ENCODE data around the gene CHN1.

CHN1 gene

DNA sequence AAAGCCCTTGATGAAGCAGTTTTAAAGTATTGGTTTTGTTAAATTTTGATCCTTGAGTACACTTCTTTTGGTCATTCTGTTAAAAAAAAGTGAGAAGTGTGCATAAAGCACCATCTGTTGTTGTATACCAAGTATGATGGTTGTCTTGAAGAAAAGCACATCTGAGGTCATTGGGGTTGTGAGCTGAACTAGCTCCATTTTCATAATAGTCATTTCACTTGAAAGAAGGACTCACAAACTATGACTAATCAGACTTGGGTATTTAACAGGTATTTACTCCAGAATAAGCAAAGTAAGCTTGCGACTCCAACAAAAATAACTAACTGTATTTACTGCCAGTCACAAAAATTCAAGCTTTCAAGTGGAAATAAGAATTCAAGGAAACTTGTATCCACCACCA is 35.1 kb downstream of the CHN1 start:
- no peak for DNase-seq

- DNase-seq, result no peak
These were observed 36.0 kb downstream of the CHN1 start for GRCh38 chr2:174969091-174969734.

DNA sequence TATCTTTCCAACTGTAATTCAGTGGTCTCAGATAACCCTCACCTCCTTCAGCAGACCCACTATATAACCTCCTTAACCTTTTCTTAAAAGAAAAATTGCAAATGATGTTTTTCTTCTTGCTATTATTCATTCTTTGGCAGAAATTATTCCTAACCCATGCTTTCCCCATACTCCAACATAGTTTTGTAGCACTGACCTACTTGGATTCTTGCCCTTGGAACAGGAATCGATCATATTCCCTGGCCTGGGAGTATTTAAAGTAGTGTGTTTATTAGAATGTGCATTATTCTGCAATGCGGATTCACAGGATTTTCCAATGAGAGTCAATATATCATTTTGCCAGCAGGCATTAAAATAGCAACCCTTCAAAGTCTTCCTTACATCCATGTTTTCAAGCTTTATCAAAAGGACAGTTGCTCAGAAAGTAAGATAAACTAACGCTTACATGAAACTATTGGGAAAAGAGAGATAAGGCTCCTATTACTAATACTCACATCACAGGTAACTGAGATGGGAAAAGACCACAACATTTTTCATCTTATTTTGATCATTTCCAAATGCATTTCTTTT is 37.4 kb downstream of the CHN1 start:
- DNase-seq, result no peak

DNA sequence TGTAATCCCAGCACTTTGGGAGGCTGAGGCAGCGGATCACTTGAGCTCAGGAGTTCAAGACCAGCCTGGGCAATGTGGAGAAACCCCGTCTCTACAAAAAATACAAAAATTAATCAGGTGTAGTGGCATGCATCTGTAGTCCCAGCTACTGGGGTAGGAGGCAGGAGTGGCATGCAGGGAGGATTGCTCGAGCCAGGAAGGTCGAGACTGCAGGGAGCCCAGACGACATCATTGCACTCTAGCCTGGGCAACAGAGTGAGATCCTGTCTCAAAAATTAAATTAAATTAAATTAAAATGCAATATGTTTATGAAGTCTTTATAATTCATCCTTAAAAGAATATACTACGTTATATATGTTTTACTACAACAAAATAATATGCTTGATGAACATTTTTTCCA is 38.1 kb downstream of the CHN1 start:
- no peak for DNase-seq

GRCh38 chr2:174965992-174966744 is 39.0 kb downstream of the CHN1 start:
- no peak for DNase-seq

- DNase-seq, result no peak
These were observed 39.6 kb downstream of the CHN1 start for GRCh38 chr2:174965551-174965950.

- no peak for DNase-seq
These were observed 40.8 kb downstream of the CHN1 start for GRCh38 chr2:174964404-174964803.

- no peak for DNase-seq
These were observed 41.5 kb downstream of the CHN1 start for GRCh38 chr2:174963437-174964400.

GRCh38 chr2:174959787-174960186 is 45.4 kb downstream of the CHN1 start:
- DNase-seq, result no peak

DNA sequence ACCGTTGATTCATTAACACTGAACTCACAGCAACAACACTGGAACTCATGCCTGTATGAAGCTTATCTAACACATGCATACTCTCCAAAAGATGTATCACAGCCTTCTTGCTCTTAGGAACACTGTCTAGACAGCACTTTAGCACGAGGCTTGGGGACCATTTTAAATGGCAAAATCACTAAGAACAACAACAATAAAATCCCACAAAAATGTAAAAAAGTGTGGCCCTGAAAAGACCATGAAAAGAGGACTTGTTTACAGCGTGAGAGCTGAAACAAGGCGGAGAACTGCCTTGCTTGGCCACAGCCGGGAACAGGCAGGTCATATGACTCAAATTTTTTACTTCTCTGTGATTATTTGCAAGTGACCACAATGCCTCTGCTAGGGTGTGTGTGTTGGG is 48.1 kb downstream of the CHN1 start:
- DNase-seq, result no peak

- DNase-seq, result no peak
These were observed 52.6 kb downstream of the CHN1 start for GRCh38 chr2:174952607-174953006.

GRCh38 chr2:174951745-174952144 is 53.4 kb downstream of the CHN1 start:
- no peak for DNase-seq

DNA sequence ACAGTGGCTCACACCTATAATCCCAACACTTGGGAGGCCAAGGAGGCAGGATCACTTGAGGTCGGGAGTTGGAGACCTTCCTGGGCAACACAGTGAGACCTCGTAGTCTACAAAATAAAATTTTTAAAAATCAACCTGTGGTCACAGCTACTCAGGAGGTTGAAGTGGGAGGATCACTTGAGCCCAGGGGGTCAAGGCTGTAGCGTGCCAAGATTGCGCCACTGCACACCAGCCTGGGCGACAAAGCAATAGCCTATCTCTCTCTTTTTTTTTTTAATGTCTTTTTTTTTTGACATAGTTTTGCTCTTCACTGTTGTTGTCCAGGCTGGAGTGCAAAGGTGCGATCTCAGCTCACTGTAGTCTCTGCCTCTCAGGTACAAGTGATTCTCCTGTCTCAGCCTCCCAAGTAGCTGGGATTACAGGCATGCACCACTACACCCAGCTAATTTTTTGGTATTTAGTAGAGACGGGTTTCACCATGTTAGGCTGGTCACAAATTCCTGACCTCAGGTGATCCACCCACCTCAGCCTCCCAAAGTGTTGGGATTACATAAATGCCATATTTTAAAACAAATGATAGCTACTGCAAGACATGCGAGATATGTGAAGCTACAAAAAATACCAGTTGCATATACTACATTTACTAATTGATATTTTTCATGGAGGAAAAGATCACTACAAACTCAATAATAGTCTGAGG is 55.0 kb downstream of the CHN1 start:
- DNase-seq, result no peak

DNA sequence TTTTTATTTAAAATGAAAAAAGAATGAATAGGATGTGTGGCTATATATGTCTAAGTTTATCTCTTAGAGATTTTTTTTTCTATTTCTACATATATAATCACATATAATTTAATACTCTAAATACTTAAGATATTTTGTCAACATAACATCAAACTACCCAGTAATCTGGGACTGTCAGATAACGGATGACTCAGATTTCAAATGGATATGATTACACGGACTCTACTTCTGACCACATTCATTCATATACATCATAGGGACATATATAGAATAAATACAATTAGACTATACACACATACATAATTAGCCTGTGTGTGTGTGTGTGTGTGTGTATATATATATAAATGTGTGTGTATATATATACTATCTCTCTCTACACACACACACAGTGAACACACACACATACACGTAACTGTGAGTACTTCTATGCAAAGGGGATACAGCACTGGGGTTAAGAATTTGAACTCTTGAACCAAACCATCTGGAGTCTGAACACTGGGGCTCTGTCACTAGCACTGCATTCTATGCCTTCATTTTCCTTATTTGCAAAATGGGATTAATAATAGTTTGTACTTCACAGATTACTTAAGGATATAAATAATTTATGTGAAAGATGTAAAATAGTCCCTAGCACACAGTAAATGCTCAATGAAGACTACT is 59.5 kb downstream of the CHN1 start:
- DNase-seq, result no peak

GRCh38 chr2:174939046-174939445 is 66.1 kb downstream of the CHN1 start:
- DNase-seq, result no peak

GRCh38 chr2:174931724-174932123 is 73.5 kb downstream of the CHN1 start:
- no peak for DNase-seq

DNA sequence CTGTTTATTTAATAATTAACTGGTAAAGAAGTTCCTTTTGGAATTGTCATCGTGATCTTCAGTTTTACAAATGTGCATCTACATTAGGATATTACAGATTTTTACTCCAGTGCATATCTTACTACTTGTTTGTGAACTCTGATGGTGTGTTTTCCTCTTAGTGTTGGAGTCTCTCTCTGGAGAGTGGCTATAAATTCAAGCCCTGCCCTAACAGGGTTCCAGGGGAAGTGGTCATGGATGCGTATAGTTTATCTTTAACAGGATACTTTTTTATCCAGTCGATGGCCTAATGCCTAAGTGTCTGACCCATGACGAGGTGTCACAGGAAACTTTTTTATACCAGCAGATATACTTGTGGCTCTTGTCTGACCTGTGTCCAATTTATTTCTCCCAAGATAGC is 75.4 kb downstream of the CHN1 start:
- DNase-seq, result no peak

DNA sequence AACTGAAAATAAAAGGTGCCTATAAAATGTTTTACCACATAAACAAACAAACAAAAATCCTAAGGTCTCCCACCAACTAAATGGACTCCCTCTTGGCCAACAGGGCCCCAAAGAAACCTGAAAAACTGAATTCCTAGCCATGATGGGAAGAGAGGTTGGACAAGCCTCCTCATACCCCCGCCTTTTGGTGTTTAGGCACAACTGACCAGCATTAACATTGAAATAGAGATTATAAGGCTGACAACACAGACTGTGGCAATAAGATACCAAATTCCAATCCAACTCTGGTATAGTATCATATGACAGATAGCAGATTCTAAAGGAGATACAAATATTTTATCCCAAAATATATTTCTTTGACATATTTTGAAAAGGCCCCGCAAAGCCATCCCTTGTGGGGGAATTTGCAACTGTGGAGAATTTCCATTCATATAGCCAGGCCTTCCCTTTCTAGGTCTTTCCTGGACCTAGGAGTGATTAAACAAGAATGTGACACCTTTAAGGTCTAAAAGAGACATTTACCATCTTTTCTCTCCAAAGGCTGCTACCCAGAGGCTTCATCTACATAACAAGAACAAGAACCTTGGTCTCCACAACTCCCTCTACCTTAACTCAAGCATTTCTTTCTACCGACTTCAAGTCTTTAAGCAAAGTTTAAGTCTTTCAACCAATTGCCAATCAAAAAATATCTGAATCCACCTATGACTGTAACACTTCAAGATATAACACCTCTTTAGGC is 80.0 kb downstream of the CHN1 start:
- no peak for DNase-seq

GRCh38 chr2:174924061-174924693 is 81.0 kb downstream of the CHN1 start:
- no peak for DNase-seq

DNA sequence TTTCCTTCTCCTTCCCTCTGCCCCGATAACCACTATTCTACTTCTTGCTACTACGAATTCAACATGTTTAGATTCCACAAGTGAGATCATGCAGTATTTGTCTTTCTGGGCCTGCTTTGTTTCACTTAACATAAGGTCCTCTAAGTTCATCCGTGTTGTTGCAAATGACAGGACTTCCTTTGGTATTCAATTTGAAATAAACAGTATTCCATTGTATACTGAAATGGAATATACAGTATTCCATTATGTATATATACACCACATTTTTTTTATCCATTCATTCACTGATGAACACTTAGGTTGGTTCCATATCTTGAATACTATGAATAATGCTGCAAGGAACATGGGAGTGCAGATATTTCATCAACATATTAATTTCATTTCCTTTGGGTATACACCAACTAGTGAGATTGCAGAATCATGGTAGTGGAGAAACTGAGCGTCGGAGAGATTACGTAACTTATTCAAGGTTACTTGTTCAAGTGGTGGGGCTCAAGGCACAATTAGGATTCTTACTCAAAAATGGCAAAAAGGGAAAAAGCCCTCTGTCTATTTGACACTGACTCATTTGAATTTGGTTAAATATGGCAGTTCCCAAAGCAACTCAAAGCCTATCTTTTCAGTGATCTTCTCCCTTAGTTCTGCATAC is 85.1 kb downstream of the CHN1 start:
- no peak for DNase-seq

All from activated gamma-delta T cell (primary cell).